Keratinocyte (primary cell): ENCODE data around the gene CTPS2.

Experiments used
- CTCF ChIP-seq, 3 experiments: IDR thresholded peaks in 1 of 3; conservative IDR thresholded peaks in 1 of 3; optimal IDR thresholded peaks in 1 of 3; 2 replicates in 2 of 3; 3 replicates in 1 of 3; pipeline versions ENCODE3 to v1.5.1; 2011; ENCODE audit warnings: low read length in 3 of 3, mild to moderate bottlenecking in 3 of 3, moderate library complexity in 2 of 3, control low read depth in 1 of 3, inconsistent platforms in 1 of 3; ENCODE audit not compliant: insufficient read depth in 2 of 3; ENCODE audit errors: extremely low read depth in 1 of 3
- EZH2 ChIP-seq: IDR thresholded peaks from one replicate; pipeline ENCODE4 v1.6.1; 2012; ENCODE audit warnings: inconsistent platforms, mild to moderate bottlenecking, low read length, moderate library complexity

- TF ChIP-seq EZH2 = no peak
- TF ChIP-seq CTCF (optimal IDR thresholded peaks at IDR 0.05 in 1 of 3, IDR thresholded peaks at IDR 0.05 in 1 of 3, conservative IDR thresholded peaks at IDR 0.05 in 1 of 3; ENCODE audit: extremely low read depth in 1 of 3, insufficient read depth in 2 of 3, low read length in 3 of 3) = no peak
These were observed 118.0 kb downstream of the CTPS2 start for GRCh38 chrX:16594490-16594889.
